Neuronal stem cell (in vitro differentiated cells): ENCODE measurements around the gene ITGA2.

Experiments used
- DNase-seq: peaks from one replicate; pipeline ENCODE4 v3.0.0-alpha.2; 2013; ENCODE audit warnings: low spot score
- H2AFZ ChIP-seq: one replicate; pipeline ENCODE4 v1.6.1; 2013; ENCODE audit warnings: mild to moderate bottlenecking, low read length, inconsistent platforms
- H2AK5ac ChIP-seq: 2 replicates; pipeline ENCODE4 v1.6.1; 2013; ENCODE audit warnings: low read depth, mild to moderate bottlenecking, inconsistent platforms, low read length, moderate library complexity, mixed read lengths
- H2BK120ac ChIP-seq: 2 replicates; pipeline ENCODE4 v1.6.1; 2013; ENCODE audit warnings: low read depth, mild to moderate bottlenecking, inconsistent platforms, low read length, moderate library complexity, mixed read lengths
- H2BK12ac ChIP-seq: one replicate; pipeline ENCODE4 v1.6.1; 2013; ENCODE audit warnings: low read length, inconsistent platforms
- H2BK15ac ChIP-seq: 2 replicates; pipeline ENCODE4 v1.6.1; 2013; ENCODE audit warnings: mild to moderate bottlenecking, low read length, inconsistent platforms, mixed read lengths
- H2BK5ac ChIP-seq: one replicate; pipeline ENCODE4 v1.6.1; 2013; ENCODE audit warnings: inconsistent platforms, mild to moderate bottlenecking, low read length, moderate library complexity
- H3K14ac ChIP-seq: one replicate; pipeline ENCODE4 v1.6.1; 2013; ENCODE audit warnings: low read length, inconsistent platforms
- H3K18ac ChIP-seq: 2 replicates; pipeline ENCODE4 v1.6.1; 2013; ENCODE audit warnings: low read length, inconsistent platforms
- H3K23ac ChIP-seq: 2 replicates; pipeline ENCODE4 v1.6.1; 2013; ENCODE audit warnings: low read depth, mild to moderate bottlenecking, mixed read lengths, low read length, inconsistent platforms; ENCODE audit not compliant: poor library complexity
- H3K27ac ChIP-seq: replicated peaks from 3 replicates; pipeline ENCODE4 v1.5.1; 2013; ENCODE audit warnings: low read length, inconsistent platforms
- H3K27me3 ChIP-seq, 3 experiments: 2 replicates each; pipeline ENCODE4 v1.6.1; 2013; ENCODE audit warnings: low read length in 3 of 3, mild to moderate bottlenecking in 2 of 3, inconsistent platforms in 1 of 3, low read depth in 1 of 3, mixed read lengths in 1 of 3, moderate library complexity in 1 of 3; ENCODE audit not compliant: control insufficient read depth in 3 of 3, insufficient read depth in 3 of 3
- H3K36me3 ChIP-seq, 2 donors: replicated peaks in 1 of 2; 2 replicates each; pipeline ENCODE4 v1.6.1; 2013; ENCODE audit warnings: low read length in 2 of 2; ENCODE audit not compliant: control insufficient read depth in 2 of 2, insufficient read depth in 2 of 2
- H3K4ac ChIP-seq: 2 replicates; pipeline ENCODE4 v1.6.1; 2013; ENCODE audit warnings: inconsistent platforms, mild to moderate bottlenecking, low read length, moderate library complexity
- H3K4me1 ChIP-seq, 2 donors: 1 replicate in 1 of 2; 2 replicates in 1 of 2; pipeline ENCODE4 v1.6.1; 2013; ENCODE audit warnings: low read length in 2 of 2, low read depth in 1 of 2; ENCODE audit not compliant: control insufficient read depth in 2 of 2, insufficient read depth in 1 of 2
- H3K4me2 ChIP-seq: one replicate; pipeline ENCODE4 v1.6.1; 2013; ENCODE audit warnings: mild to moderate bottlenecking, low read length, inconsistent platforms; ENCODE audit not compliant: insufficient read depth, poor library complexity, severe bottlenecking
- H3K4me3 ChIP-seq, 2 donors: 2 replicates each; pipeline ENCODE4 v1.5.1; 2013; ENCODE audit warnings: low read length in 2 of 2, mild to moderate bottlenecking in 2 of 2, inconsistent platforms in 1 of 2, moderate library complexity in 1 of 2
- H3K79me1 ChIP-seq: one replicate; pipeline ENCODE4 v1.6.1; 2013; ENCODE audit warnings: low read depth, mild to moderate bottlenecking, inconsistent platforms, low read length, moderate library complexity
- H3K9ac ChIP-seq: one replicate; pipeline ENCODE4 v1.6.1; 2013; ENCODE audit warnings: mild to moderate bottlenecking, low read depth, low read length, inconsistent platforms; ENCODE audit not compliant: poor library complexity
- H3K9me3 ChIP-seq, 2 donors: replicated peaks in 1 of 2; 2 replicates each; pipeline versions ENCODE3 to v1.6.1; 2013; ENCODE audit warnings: low read length in 2 of 2, mild to moderate bottlenecking in 2 of 2, inconsistent platforms in 1 of 2, low read depth in 1 of 2, mixed read lengths in 1 of 2, moderate library complexity in 1 of 2; ENCODE audit not compliant: control insufficient read depth in 2 of 2, insufficient read depth in 1 of 2
- H4K8ac ChIP-seq: one replicate; pipeline ENCODE4 v1.6.1; 2013; ENCODE audit warnings: low read depth, mild to moderate bottlenecking, inconsistent platforms, low read length, moderate library complexity
- H4K91ac ChIP-seq: one replicate; pipeline ENCODE4 v1.6.1; 2013; ENCODE audit warnings: low read length, low read depth, mild to moderate bottlenecking, inconsistent platforms; ENCODE audit not compliant: poor library complexity
- WGBS, 2 donors: extraction: QIAGEN DNeasy Blood & Tissue Kit; methylation state at CpG; one replicate each; pipeline ENCODE4 v1.1.7; 2013; ENCODE audit warnings: missing lambda C conversion rate in 2 of 2, mixed read lengths in 1 of 2; ENCODE audit not compliant: insufficient read length in 2 of 2, insufficient replicate concordance in 1 of 2; ENCODE audit errors: extremely low coverage in 2 of 2; 5-methylcytosine and 5-hydroxymethylcytosine counted together

The ITGA2 gene

GRCh38 chr5:52988335-52989024, 672 bp upstream of the ITGA2 start:
- Histone ChIP-seq H3K9me3 (peaks cover 0 to 5% of the 10 kb centered on the region in 2 donors), H3K27me3 (peaks cover 0 to 30% (median 15%) of the 10 kb centered on the region in 3 experiments), H3K36me3 (no peaks in the 10 kb centered on the region), H3K9ac (peak overlapping the region; percentile 76), H2AK5ac (no peak overlapping the region), H2BK120ac (no peak overlapping the region), H4K8ac (no peak overlapping the region), H2BK15ac (no peak overlapping the region), H3K4me2 (peak overlapping the region; percentile 84), H3K14ac (peak overlapping the region; percentile 2), H3K27ac (no peak overlapping the region), H3K23ac (peak overlapping the region; percentile 25), H2AFZ (peak overlapping the region; percentile 91), H3K4me1 (peaks cover 0 to 7% of the 10 kb centered on the region in 2 donors), H3K4ac (no peak overlapping the region), H3K79me1 (no peaks in the 10 kb centered on the region), H2BK12ac (peak overlapping the region; percentile 60), H3K18ac (peak overlapping the region; percentile 90), H3K4me3 (peak overlapping the region; percentile 59 to 94), H2BK5ac (peak overlapping the region; percentile 46), H4K91ac (no peak overlapping the region)
- WGBS, 2 donors: no CpG with 5 or more reads among the region's 16 CpGs
- DNase-seq: no peak

- WGBS, 2 donors: no CpG with 5 or more reads among the region's 27 CpGs
- Histone ChIP-seq H3K27me3 (peaks cover 0 to 23% (median 15%) of the 10 kb centered on the region in 3 experiments), H4K8ac (no peak overlapping the region)
These were observed 802 bp downstream of the ITGA2 start for GRCh38 chr5:52989781-52990527.

GRCh38 chr5:52990528-52990925, 1.4 kb downstream of the ITGA2 start:
- peaks cover 0 to 7% of the 10 kb centered on the region in 2 donors for H3K4me1 ChIP-seq
- H2BK5ac ChIP-seq: no peak overlapping the region
- no CpG with 5 or more reads among the region's 4 CpGs for WGBS, 2 donors
- H3K27me3 ChIP-seq: peaks cover 0 to 23% (median 15%) of the 10 kb centered on the region in 3 experiments
- no peak overlapping the region for H3K18ac ChIP-seq
- H3K23ac ChIP-seq: no peak overlapping the region
- H3K36me3 ChIP-seq: no peaks in the 10 kb centered on the region
- no peak overlapping the region for H2BK15ac ChIP-seq
- H3K9me3 ChIP-seq: peaks cover 0 to 5% of the 10 kb centered on the region in 2 donors
- H2AFZ ChIP-seq: peak overlapping the region; percentile 91
- H2BK120ac ChIP-seq: no peak overlapping the region
- H3K79me1 ChIP-seq: no peaks in the 10 kb centered on the region
- no peak overlapping the region for H4K8ac ChIP-seq
- H4K91ac ChIP-seq: no peak overlapping the region
- H2BK12ac ChIP-seq: no peak overlapping the region
- H3K4me2 ChIP-seq: no peak overlapping the region
- H3K9ac ChIP-seq: no peak overlapping the region
- H3K14ac ChIP-seq: no peak overlapping the region
- no peak overlapping the region for H3K27ac ChIP-seq
- no peak for DNase-seq
- no peak overlapping the region for H2AK5ac ChIP-seq
- H3K4me3 ChIP-seq: peak overlapping the region in 1 of 2 donors; percentile 59
- H3K4ac ChIP-seq: no peak overlapping the region

More at GRCh38 chr5:52989781-52990527, 802 bp downstream of the ITGA2 start:
- Histone ChIP-seq H3K27ac (no peak overlapping the region), H3K9me3 (peaks cover 0 to 5% of the 10 kb centered on the region in 2 donors), H3K4me3 (peak overlapping the region; percentile 59 to 94), H3K79me1 (no peaks in the 10 kb centered on the region), H3K4ac (no peak overlapping the region), H3K14ac (peak overlapping the region; percentile 9), H2BK120ac (no peak overlapping the region), H2BK5ac (peak overlapping the region; percentile 46), H2AK5ac (no peak overlapping the region), H4K91ac (no peak overlapping the region), H3K36me3 (no peaks in the 10 kb centered on the region), H3K4me2 (peak overlapping the region; percentile 84), H2BK12ac (no peak overlapping the region), H3K4me1 (peaks cover 0 to 7% of the 10 kb centered on the region in 2 donors), H3K18ac (peak overlapping the region; percentile 88), H3K9ac (peak overlapping the region; percentile 89), H2AFZ (peak overlapping the region; percentile 91), H2BK15ac (peak overlapping the region; percentile 40), H3K23ac (no peak overlapping the region)
- DNase-seq: peak; percentile 14

GRCh38 chr5:52993367-52993766, 4.2 kb downstream of the ITGA2 start:
- Histone ChIP-seq H3K9ac (no peak overlapping the region), H2AK5ac (no peak overlapping the region), H3K79me1 (no peaks in the 10 kb centered on the region), H3K4me3 (no peak overlapping the region), H2AFZ (no peak overlapping the region), H3K4me2 (no peak overlapping the region), H2BK12ac (no peak overlapping the region), H3K18ac (no peak overlapping the region), H3K27ac (no peak overlapping the region), H4K8ac (no peak overlapping the region), H3K4ac (no peak overlapping the region), H2BK15ac (no peak overlapping the region), H3K4me1 (peaks cover 2 to 17% of the 10 kb centered on the region in 2 donors), H2BK5ac (no peak overlapping the region), H3K14ac (no peak overlapping the region), H3K23ac (no peak overlapping the region), H3K27me3 (peaks cover 0 to 11% (median 11%) of the 10 kb centered on the region in 3 experiments), H4K91ac (no peak overlapping the region), H2BK120ac (no peak overlapping the region), H3K36me3 (no peaks in the 10 kb centered on the region), H3K9me3 (no peaks in the 10 kb centered on the region)
- no CpG with 5 or more reads among the region's 2 CpGs for WGBS, 2 donors
- DNase-seq: no peak
